SK-N-SH (cell line): ENCODE data around the gene ARMC9. TPM values are rescaled to one million over a fixed set of nuclear protein-coding genes. Genes with fewer than 3 reads are reported as not detected.

Experiments
- CTCF ChIA-PET: fragments of 300-600, 350-600 bp; formaldehyde crosslinking; extraction: SDS; loops from one replicate; lab custom pipeline; 2021; lab: Yijun Ruan, JAX
- POLR2A ChIA-PET: fragments of 350-600 bp; sonication (Branson Sonifier 250); formaldehyde crosslinking; extraction: SDS; loops from one replicate; lab custom pipeline; 2020; ENCODE audit warnings: antibody characterized with exemption, inconsistent platforms; lab: Yijun Ruan, JAX
- DNase-seq: peaks from one replicate; pipeline ENCODE4 v3.0.0; 2012
- H2AFZ ChIP-seq: fragments of 200-600 bp; sonication (generic); 2 replicates; pipeline ENCODE4 v1.8.1; 2016; ENCODE audit warnings: antibody characterized with exemption, mild to moderate bottlenecking, low read depth
- H3F3A ChIP-seq: fragments of 200-600 bp; sonication (generic); replicated peaks from 2 replicates; pipeline ENCODE3; 2016; ENCODE audit warnings: antibody characterized with exemption, mild to moderate bottlenecking; ENCODE audit not compliant: insufficient read depth
- H3K27ac ChIP-seq, 2 experiments: fragments of 200-500 bp in 1 of 2; fragments of 200-600 bp in 1 of 2; sonication (Bioruptor generic) in 1 of 2; sonication (generic), shearing (Covaris generic) in 1 of 2; 2 replicates each; pipeline versions ENCODE4 v1.5.1 to v1.6.1; 2014 to 2016; ENCODE audit warnings: low read depth in 2 of 2, inconsistent platforms in 1 of 2, low read length in 1 of 2, mild to moderate bottlenecking in 1 of 2, mixed read lengths in 1 of 2
- H3K27me3 ChIP-seq: fragments of 200-600 bp; sonication (generic), shearing (Covaris generic); 2 replicates; pipeline ENCODE4 v1.6.1; 2016; ENCODE audit warnings: mixed run types; ENCODE audit not compliant: insufficient read depth
- H3K36me3 ChIP-seq, 2 experiments: fragments of 200-500 bp in 1 of 2; fragments of 200-600 bp in 1 of 2; sonication (Bioruptor generic) in 1 of 2; sonication (generic) in 1 of 2; replicated peaks in 1 of 2; 2 replicates each; pipeline versions ENCODE3 to v1.5.1; 2014 to 2016; ENCODE audit warnings: low read length in 1 of 2, mild to moderate bottlenecking in 1 of 2; ENCODE audit not compliant: insufficient read depth in 2 of 2, control insufficient read depth in 1 of 2
- H3K4me1 ChIP-seq, 2 experiments: fragments of 200-500 bp in 1 of 2; fragments of 200-600 bp in 1 of 2; sonication (Bioruptor generic) in 1 of 2; sonication (generic), shearing (Covaris generic) in 1 of 2; 2 replicates each; pipeline versions ENCODE4 v1.5.1 to v1.6.1; 2014 to 2016; ENCODE audit warnings: low read depth in 1 of 2, low read length in 1 of 2, mixed run types in 1 of 2; ENCODE audit not compliant: insufficient read depth in 2 of 2, control insufficient read depth in 1 of 2
- H3K4me2 ChIP-seq: fragments of 200-600 bp; sonication (generic), shearing (Covaris generic); 2 replicates; pipeline ENCODE4 v1.6.1; 2017; ENCODE audit warnings: mixed run types
- H3K4me3 ChIP-seq, 2 experiments: fragments of 200-500 bp in 1 of 2; fragments of 200-600 bp in 1 of 2; sonication (Bioruptor generic) in 1 of 2; sonication (generic), shearing (Covaris generic) in 1 of 2; 2 replicates each; pipeline versions ENCODE4 v1.5.1 to v1.8.1; 2014 to 2016; ENCODE audit warnings: low read depth in 2 of 2, inconsistent platforms in 1 of 2, low read length in 1 of 2, mild to moderate bottlenecking in 1 of 2, mixed read lengths in 1 of 2, moderate library complexity in 1 of 2
- H3K79me2 ChIP-seq: fragments of 200-600 bp; sonication (generic); 2 replicates; pipeline ENCODE4 v1.8.1; 2017; ENCODE audit warnings: mild to moderate bottlenecking; ENCODE audit not compliant: insufficient read depth
- H3K9ac ChIP-seq: fragments of 200-600 bp; sonication (generic); 2 replicates; pipeline ENCODE4 v1.6.1; 2017; ENCODE audit warnings: mixed run types
- H3K9me2 ChIP-seq: fragments of 200-600 bp; sonication (generic); 2 replicates; pipeline ENCODE4 v1.6.1; 2017; ENCODE audit warnings: mixed run types
- H3K9me3 ChIP-seq: fragments of 200-600 bp; sonication (generic); 2 replicates; pipeline ENCODE4 v1.6.1; 2017; ENCODE audit warnings: mixed run types, mild to moderate bottlenecking, moderate library complexity
- H4K20me1 ChIP-seq: fragments of 200-600 bp; sonication (generic); 2 replicates; pipeline ENCODE4 v1.6.1; 2017; ENCODE audit warnings: mild to moderate bottlenecking, mixed run types; ENCODE audit not compliant: insufficient read depth
- EP300 ChIP-seq, 2 experiments: IDR thresholded peaks; 2 replicates each; pipeline versions ENCODE4 v1.4.0 to v1.6.1; 2012; ENCODE audit warnings: borderline replicate concordance in 1 of 2, low read depth in 1 of 2, low read length in 1 of 2
- EZH2phosphoT487 ChIP-seq: fragments of 200-600 bp; sonication (generic); IDR thresholded peaks from 2 replicates; pipeline ENCODE4 v1.6.1; 2017; ENCODE audit warnings: low read depth, mixed run types, mild to moderate bottlenecking, antibody characterized with exemption, moderate library complexity, borderline replicate concordance
- GABPA ChIP-seq: IDR thresholded peaks from 2 replicates; pipeline ENCODE4 v1.4.0; 2012; ENCODE audit warnings: low read depth, mild to moderate bottlenecking
- MXI1 ChIP-seq: IDR thresholded peaks from 2 replicates; pipeline ENCODE4 v1.6.1; 2012; ENCODE audit warnings: mild to moderate bottlenecking, low read depth, low read length, improper control_type of control experiment
- NFIC ChIP-seq: IDR thresholded peaks from 2 replicates; pipeline ENCODE4 v1.4.0; 2012; ENCODE audit warnings: borderline replicate concordance
- RAD21 ChIP-seq: IDR thresholded peaks from 2 replicates; pipeline ENCODE4 v1.6.1; 2012; ENCODE audit warnings: mild to moderate bottlenecking, low read length
- SIN3A ChIP-seq: IDR thresholded peaks from 2 replicates; pipeline ENCODE4 v1.6.1; 2012; ENCODE audit warnings: low read depth, mild to moderate bottlenecking, low read length, moderate library complexity, borderline replicate concordance
- SMC3 ChIP-seq: IDR thresholded peaks from 2 replicates; pipeline ENCODE4 v1.6.1; 2012; ENCODE audit warnings: low read depth, low read length, improper control_type of control experiment
- TCF12 ChIP-seq: IDR thresholded peaks from 2 replicates; pipeline ENCODE4 v1.4.0; 2012
- TEAD4 ChIP-seq: IDR thresholded peaks from 2 replicates; pipeline ENCODE4 v1.4.0; 2012; ENCODE audit warnings: mild to moderate bottlenecking, borderline replicate concordance; ENCODE audit not compliant: insufficient read depth
- YY1 ChIP-seq: IDR thresholded peaks from 2 replicates; pipeline ENCODE4 v1.4.0; 2012; ENCODE audit warnings: low read depth, mild to moderate bottlenecking
- WGBS: methylation state at CpG from one replicate; pipeline ENCODE4 v1.1.6; 2017; ENCODE audit warnings: low lambda C conversion rate; 5-methylcytosine and 5-hydroxymethylcytosine counted together
- polyA plus RNA-seq, 3 experiments: library from polyadenylated mRNA; depleted of rRNA; stranded (reverse); fragments of >200 nt; gene quantifications; 2 replicates each; pipeline ENCODE4 v1.2.3, GENCODE V29; 2012
- TF ChIP-seq, protein P1 (sequence below): fragments of 200-600 bp; sonication (generic); IDR thresholded peaks from 2 replicates; pipeline ENCODE4 v1.6.1; 2017; ENCODE audit warnings: antibody characterized with exemption, mild to moderate bottlenecking, moderate library complexity
- TF ChIP-seq, protein P2 (sequence below): IDR thresholded peaks from 2 replicates; pipeline ENCODE4 v1.4.0; 2012; ENCODE audit warnings: low read depth, borderline replicate concordance
- TF ChIP-seq, protein P3 (sequence below): IDR thresholded peaks from 2 replicates; pipeline ENCODE4 v1.6.1; 2012; ENCODE audit warnings: mild to moderate bottlenecking, low read depth, low read length, moderate library complexity
- TF ChIP-seq, protein P4 (sequence below): fragments of 150-350 bp; IDR thresholded peaks from 2 replicates; pipeline ENCODE4 v1.6.1; 2016; ENCODE audit warnings: mild to moderate bottlenecking, low read depth, low read length
- TF ChIP-seq, protein P5 (sequence below): fragments of 150-350 bp; IDR thresholded peaks from 2 replicates; pipeline ENCODE4 v1.6.1; 2017; ENCODE audit warnings: antibody characterized with exemption, low read length, low read depth, borderline replicate concordance

Gene ARMC9
- polyA plus RNA-seq, 1 of the 3 experiments (the other 2 are of a cell fraction): 25.3 TPM

DNA sequence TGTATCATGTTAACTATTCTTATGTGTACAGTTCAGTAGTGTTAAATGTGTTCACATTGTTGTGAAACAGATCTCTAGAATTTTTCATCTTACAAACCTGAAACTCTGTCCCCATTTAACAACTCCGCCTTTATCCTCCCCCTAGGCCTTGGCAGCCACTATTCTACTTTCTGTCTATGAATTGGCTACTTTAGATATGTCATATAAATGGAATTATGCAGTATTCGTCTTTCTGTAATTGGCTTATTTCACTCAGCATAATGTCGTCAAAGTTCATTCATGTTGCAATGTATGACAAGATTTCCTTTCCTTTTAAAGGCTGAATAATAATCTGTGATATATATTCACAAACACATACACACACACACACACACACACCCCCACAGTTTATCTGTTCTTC is 12.4 kb downstream of the ARMC9 start:
- Histone ChIP-seq H3K4me1 (no peaks in the 10 kb centered on the region), H3K4me2 (no peak overlapping the region), H3K79me2 (no peaks in the 10 kb centered on the region), H3K9ac (no peak overlapping the region), H3K9me2 (no peaks in the 10 kb centered on the region), H3K27me3 (no peaks in the 10 kb centered on the region), H3K4me3 (no peak overlapping the region), H2AFZ (no peak overlapping the region), H4K20me1 (no peaks in the 10 kb centered on the region; the same call in 1 of the 2 replicates), H3K36me3 (peaks cover 26 to 42% of the 10 kb centered on the region in 2 experiments), H3K27ac (no peak overlapping the region), H3K9me3 (no peaks in the 10 kb centered on the region), H3F3A (no peaks in the 10 kb centered on the region)
- 97% methylated on average over 3 of the region's 3 CpGs for WGBS
- CTCF ChIA-PET: interaction anchor here (0.8 to 2.2 kb wide), 2 partner anchors 18 to 202 kb away, joined by 3 to 6 read pairs; no protein-coding TSS in a partner anchor
- POLR2A ChIA-PET: no interaction called here
- DNase-seq: no peak
- TF ChIP-seq SIN3A (no peak), NFIC (no peak), SMC3 (no peak), EP300 (IDR thresholded peaks at IDR 0.05; ENCODE audit: borderline replicate concordance in 1 of 2, low read depth in 1 of 2, low read length in 1 of 2) (no peak), GABPA (no peak), TCF12 (no peak), TEAD4 (no peak), RAD21 (no peak), YY1 (no peak), MXI1 (no peak), EZH2phosphoT487 (no peak)
- TF ChIP-seq, protein P1, sequence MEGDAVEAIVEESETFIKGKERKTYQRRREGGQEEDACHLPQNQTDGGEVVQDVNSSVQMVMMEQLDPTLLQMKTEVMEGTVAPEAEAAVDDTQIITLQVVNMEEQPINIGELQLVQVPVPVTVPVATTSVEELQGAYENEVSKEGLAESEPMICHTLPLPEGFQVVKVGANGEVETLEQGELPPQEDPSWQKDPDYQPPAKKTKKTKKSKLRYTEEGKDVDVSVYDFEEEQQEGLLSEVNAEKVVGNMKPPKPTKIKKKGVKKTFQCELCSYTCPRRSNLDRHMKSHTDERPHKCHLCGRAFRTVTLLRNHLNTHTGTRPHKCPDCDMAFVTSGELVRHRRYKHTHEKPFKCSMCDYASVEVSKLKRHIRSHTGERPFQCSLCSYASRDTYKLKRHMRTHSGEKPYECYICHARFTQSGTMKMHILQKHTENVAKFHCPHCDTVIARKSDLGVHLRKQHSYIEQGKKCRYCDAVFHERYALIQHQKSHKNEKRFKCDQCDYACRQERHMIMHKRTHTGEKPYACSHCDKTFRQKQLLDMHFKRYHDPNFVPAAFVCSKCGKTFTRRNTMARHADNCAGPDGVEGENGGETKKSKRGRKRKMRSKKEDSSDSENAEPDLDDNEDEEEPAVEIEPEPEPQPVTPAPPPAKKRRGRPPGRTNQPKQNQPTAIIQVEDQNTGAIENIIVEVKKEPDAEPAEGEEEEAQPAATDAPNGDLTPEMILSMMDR: no peak
- TF ChIP-seq, protein P2, sequence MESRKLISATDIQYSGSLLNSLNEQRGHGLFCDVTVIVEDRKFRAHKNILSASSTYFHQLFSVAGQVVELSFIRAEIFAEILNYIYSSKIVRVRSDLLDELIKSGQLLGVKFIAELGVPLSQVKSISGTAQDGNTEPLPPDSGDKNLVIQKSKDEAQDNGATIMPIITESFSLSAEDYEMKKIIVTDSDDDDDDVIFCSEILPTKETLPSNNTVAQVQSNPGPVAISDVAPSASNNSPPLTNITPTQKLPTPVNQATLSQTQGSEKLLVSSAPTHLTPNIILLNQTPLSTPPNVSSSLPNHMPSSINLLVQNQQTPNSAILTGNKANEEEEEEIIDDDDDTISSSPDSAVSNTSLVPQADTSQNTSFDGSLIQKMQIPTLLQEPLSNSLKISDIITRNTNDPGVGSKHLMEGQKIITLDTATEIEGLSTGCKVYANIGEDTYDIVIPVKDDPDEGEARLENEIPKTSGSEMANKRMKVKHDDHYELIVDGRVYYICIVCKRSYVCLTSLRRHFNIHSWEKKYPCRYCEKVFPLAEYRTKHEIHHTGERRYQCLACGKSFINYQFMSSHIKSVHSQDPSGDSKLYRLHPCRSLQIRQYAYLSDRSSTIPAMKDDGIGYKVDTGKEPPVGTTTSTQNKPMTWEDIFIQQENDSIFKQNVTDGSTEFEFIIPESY: no peak
- TF ChIP-seq, protein P3, sequence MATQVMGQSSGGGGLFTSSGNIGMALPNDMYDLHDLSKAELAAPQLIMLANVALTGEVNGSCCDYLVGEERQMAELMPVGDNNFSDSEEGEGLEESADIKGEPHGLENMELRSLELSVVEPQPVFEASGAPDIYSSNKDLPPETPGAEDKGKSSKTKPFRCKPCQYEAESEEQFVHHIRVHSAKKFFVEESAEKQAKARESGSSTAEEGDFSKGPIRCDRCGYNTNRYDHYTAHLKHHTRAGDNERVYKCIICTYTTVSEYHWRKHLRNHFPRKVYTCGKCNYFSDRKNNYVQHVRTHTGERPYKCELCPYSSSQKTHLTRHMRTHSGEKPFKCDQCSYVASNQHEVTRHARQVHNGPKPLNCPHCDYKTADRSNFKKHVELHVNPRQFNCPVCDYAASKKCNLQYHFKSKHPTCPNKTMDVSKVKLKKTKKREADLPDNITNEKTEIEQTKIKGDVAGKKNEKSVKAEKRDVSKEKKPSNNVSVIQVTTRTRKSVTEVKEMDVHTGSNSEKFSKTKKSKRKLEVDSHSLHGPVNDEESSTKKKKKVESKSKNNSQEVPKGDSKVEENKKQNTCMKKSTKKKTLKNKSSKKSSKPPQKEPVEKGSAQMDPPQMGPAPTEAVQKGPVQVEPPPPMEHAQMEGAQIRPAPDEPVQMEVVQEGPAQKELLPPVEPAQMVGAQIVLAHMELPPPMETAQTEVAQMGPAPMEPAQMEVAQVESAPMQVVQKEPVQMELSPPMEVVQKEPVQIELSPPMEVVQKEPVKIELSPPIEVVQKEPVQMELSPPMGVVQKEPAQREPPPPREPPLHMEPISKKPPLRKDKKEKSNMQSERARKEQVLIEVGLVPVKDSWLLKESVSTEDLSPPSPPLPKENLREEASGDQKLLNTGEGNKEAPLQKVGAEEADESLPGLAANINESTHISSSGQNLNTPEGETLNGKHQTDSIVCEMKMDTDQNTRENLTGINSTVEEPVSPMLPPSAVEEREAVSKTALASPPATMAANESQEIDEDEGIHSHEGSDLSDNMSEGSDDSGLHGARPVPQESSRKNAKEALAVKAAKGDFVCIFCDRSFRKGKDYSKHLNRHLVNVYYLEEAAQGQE: no peak
- TF ChIP-seq, protein P4, sequence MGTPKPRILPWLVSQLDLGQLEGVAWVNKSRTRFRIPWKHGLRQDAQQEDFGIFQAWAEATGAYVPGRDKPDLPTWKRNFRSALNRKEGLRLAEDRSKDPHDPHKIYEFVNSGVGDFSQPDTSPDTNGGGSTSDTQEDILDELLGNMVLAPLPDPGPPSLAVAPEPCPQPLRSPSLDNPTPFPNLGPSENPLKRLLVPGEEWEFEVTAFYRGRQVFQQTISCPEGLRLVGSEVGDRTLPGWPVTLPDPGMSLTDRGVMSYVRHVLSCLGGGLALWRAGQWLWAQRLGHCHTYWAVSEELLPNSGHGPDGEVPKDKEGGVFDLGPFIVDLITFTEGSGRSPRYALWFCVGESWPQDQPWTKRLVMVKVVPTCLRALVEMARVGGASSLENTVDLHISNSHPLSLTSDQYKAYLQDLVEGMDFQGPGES: no peak
- TF ChIP-seq, protein P5, sequence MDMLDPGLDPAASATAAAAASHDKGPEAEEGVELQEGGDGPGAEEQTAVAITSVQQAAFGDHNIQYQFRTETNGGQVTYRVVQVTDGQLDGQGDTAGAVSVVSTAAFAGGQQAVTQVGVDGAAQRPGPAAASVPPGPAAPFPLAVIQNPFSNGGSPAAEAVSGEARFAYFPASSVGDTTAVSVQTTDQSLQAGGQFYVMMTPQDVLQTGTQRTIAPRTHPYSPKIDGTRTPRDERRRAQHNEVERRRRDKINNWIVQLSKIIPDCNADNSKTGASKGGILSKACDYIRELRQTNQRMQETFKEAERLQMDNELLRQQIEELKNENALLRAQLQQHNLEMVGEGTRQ: no peak
